SK-N-SH (cell line): ENCODE results near the gene SDS. TPM values are rescaled to one million over a fixed set of nuclear protein-coding genes. Genes with fewer than 3 reads are reported as not detected.

Source experiments
- CTCF ChIA-PET: fragments of 300-600, 350-600 bp; formaldehyde crosslinking; extraction: SDS; loops from one replicate; lab custom pipeline; 2021; lab: Yijun Ruan, JAX
- POLR2A ChIA-PET: fragments of 350-600 bp; sonication (Branson Sonifier 250); formaldehyde crosslinking; extraction: SDS; loops from one replicate; lab custom pipeline; 2020; ENCODE audit warnings: antibody characterized with exemption, inconsistent platforms; lab: Yijun Ruan, JAX
- DNase-seq: peaks from one replicate; pipeline ENCODE4 v3.0.0; 2012
- H2AFZ ChIP-seq: fragments of 200-600 bp; sonication (generic); 2 replicates; pipeline ENCODE4 v1.8.1; 2016; ENCODE audit warnings: antibody characterized with exemption, mild to moderate bottlenecking, low read depth
- H3F3A ChIP-seq: fragments of 200-600 bp; sonication (generic); replicated peaks from 2 replicates; pipeline ENCODE3; 2016; ENCODE audit warnings: antibody characterized with exemption, mild to moderate bottlenecking; ENCODE audit not compliant: insufficient read depth
- H3K27ac ChIP-seq, 2 experiments: fragments of 200-500 bp in 1 of 2; fragments of 200-600 bp in 1 of 2; sonication (Bioruptor generic) in 1 of 2; sonication (generic), shearing (Covaris generic) in 1 of 2; 2 replicates each; pipeline versions ENCODE4 v1.5.1 to v1.6.1; 2014 to 2016; ENCODE audit warnings: low read depth in 2 of 2, inconsistent platforms in 1 of 2, low read length in 1 of 2, mild to moderate bottlenecking in 1 of 2, mixed read lengths in 1 of 2
- H3K27me3 ChIP-seq: fragments of 200-600 bp; sonication (generic), shearing (Covaris generic); 2 replicates; pipeline ENCODE4 v1.6.1; 2016; ENCODE audit warnings: mixed run types; ENCODE audit not compliant: insufficient read depth
- H3K36me3 ChIP-seq, 2 experiments: fragments of 200-500 bp in 1 of 2; fragments of 200-600 bp in 1 of 2; sonication (Bioruptor generic) in 1 of 2; sonication (generic) in 1 of 2; replicated peaks in 1 of 2; 2 replicates each; pipeline versions ENCODE3 to v1.5.1; 2014 to 2016; ENCODE audit warnings: low read length in 1 of 2, mild to moderate bottlenecking in 1 of 2; ENCODE audit not compliant: insufficient read depth in 2 of 2, control insufficient read depth in 1 of 2
- H3K4me1 ChIP-seq, 2 experiments: fragments of 200-500 bp in 1 of 2; fragments of 200-600 bp in 1 of 2; sonication (Bioruptor generic) in 1 of 2; sonication (generic), shearing (Covaris generic) in 1 of 2; 2 replicates each; pipeline versions ENCODE4 v1.5.1 to v1.6.1; 2014 to 2016; ENCODE audit warnings: low read depth in 1 of 2, low read length in 1 of 2, mixed run types in 1 of 2; ENCODE audit not compliant: insufficient read depth in 2 of 2, control insufficient read depth in 1 of 2
- H3K4me2 ChIP-seq: fragments of 200-600 bp; sonication (generic), shearing (Covaris generic); 2 replicates; pipeline ENCODE4 v1.6.1; 2017; ENCODE audit warnings: mixed run types
- H3K4me3 ChIP-seq, 2 experiments: fragments of 200-500 bp in 1 of 2; fragments of 200-600 bp in 1 of 2; sonication (Bioruptor generic) in 1 of 2; sonication (generic), shearing (Covaris generic) in 1 of 2; 2 replicates each; pipeline versions ENCODE4 v1.5.1 to v1.8.1; 2014 to 2016; ENCODE audit warnings: low read depth in 2 of 2, inconsistent platforms in 1 of 2, low read length in 1 of 2, mild to moderate bottlenecking in 1 of 2, mixed read lengths in 1 of 2, moderate library complexity in 1 of 2
- H3K79me2 ChIP-seq: fragments of 200-600 bp; sonication (generic); 2 replicates; pipeline ENCODE4 v1.8.1; 2017; ENCODE audit warnings: mild to moderate bottlenecking; ENCODE audit not compliant: insufficient read depth
- H3K9ac ChIP-seq: fragments of 200-600 bp; sonication (generic); 2 replicates; pipeline ENCODE4 v1.6.1; 2017; ENCODE audit warnings: mixed run types
- H3K9me2 ChIP-seq: fragments of 200-600 bp; sonication (generic); 2 replicates; pipeline ENCODE4 v1.6.1; 2017; ENCODE audit warnings: mixed run types
- H3K9me3 ChIP-seq: fragments of 200-600 bp; sonication (generic); 2 replicates; pipeline ENCODE4 v1.6.1; 2017; ENCODE audit warnings: mixed run types, mild to moderate bottlenecking, moderate library complexity
- H4K20me1 ChIP-seq: fragments of 200-600 bp; sonication (generic); 2 replicates; pipeline ENCODE4 v1.6.1; 2017; ENCODE audit warnings: mild to moderate bottlenecking, mixed run types; ENCODE audit not compliant: insufficient read depth
- CHD2 ChIP-seq: fragments of 150-350 bp; IDR thresholded peaks from 2 replicates; pipeline ENCODE4 v1.6.1; 2018; ENCODE audit warnings: low read length; ENCODE audit not compliant: partially characterized antibody
- ELF1 ChIP-seq: IDR thresholded peaks from 2 replicates; pipeline ENCODE4 v1.4.0; 2012
- EP300 ChIP-seq, 2 experiments: IDR thresholded peaks; 2 replicates each; pipeline versions ENCODE4 v1.4.0 to v1.6.1; 2012; ENCODE audit warnings: borderline replicate concordance in 1 of 2, low read depth in 1 of 2, low read length in 1 of 2
- FOSL2 ChIP-seq: IDR thresholded peaks from 2 replicates; pipeline ENCODE4 v1.4.0; 2012; ENCODE audit warnings: low read depth, mild to moderate bottlenecking, moderate library complexity, borderline replicate concordance
- FOXJ3 ChIP-seq: sonication (generic); formaldehyde crosslinking; IDR thresholded peaks from 2 replicates; pipeline ENCODE4 v1.5.1; 2020; ENCODE audit warnings: mild to moderate bottlenecking, missing genetic modification reagents
- FOXM1 ChIP-seq: IDR thresholded peaks from 2 replicates; pipeline ENCODE4 v1.4.0; 2012; ENCODE audit warnings: low read depth, mild to moderate bottlenecking
- GABPA ChIP-seq: IDR thresholded peaks from 2 replicates; pipeline ENCODE4 v1.4.0; 2012; ENCODE audit warnings: low read depth, mild to moderate bottlenecking
- JUND ChIP-seq: IDR thresholded peaks from 2 replicates; pipeline ENCODE4 v1.4.0; 2012
- MAX ChIP-seq: IDR thresholded peaks from 2 replicates; pipeline ENCODE4 v1.4.0; 2012; ENCODE audit warnings: low read depth
- MXI1 ChIP-seq: IDR thresholded peaks from 2 replicates; pipeline ENCODE4 v1.6.1; 2012; ENCODE audit warnings: mild to moderate bottlenecking, low read depth, low read length, improper control_type of control experiment
- NRF1 ChIP-seq: IDR thresholded peaks from 2 replicates; pipeline ENCODE4 v1.6.1; 2012; ENCODE audit warnings: low read depth, mild to moderate bottlenecking, low read length
- RCOR1 ChIP-seq: fragments of 150-350 bp; IDR thresholded peaks from 2 replicates; pipeline ENCODE4 v1.6.1; 2017; ENCODE audit warnings: antibody characterized with exemption, low read length
- SIN3A ChIP-seq: IDR thresholded peaks from 2 replicates; pipeline ENCODE4 v1.6.1; 2012; ENCODE audit warnings: low read depth, mild to moderate bottlenecking, low read length, moderate library complexity, borderline replicate concordance
- TAF1 ChIP-seq: IDR thresholded peaks from 2 replicates; pipeline ENCODE4 v1.6.1; 2012; ENCODE audit warnings: low read depth, mild to moderate bottlenecking, low read length, moderate library complexity, borderline replicate concordance
- TCF12 ChIP-seq: IDR thresholded peaks from 2 replicates; pipeline ENCODE4 v1.4.0; 2012
- TEAD4 ChIP-seq: IDR thresholded peaks from 2 replicates; pipeline ENCODE4 v1.4.0; 2012; ENCODE audit warnings: mild to moderate bottlenecking, borderline replicate concordance; ENCODE audit not compliant: insufficient read depth
- YY1 ChIP-seq: IDR thresholded peaks from 2 replicates; pipeline ENCODE4 v1.4.0; 2012; ENCODE audit warnings: low read depth, mild to moderate bottlenecking
- WGBS: methylation state at CpG from one replicate; pipeline ENCODE4 v1.1.6; 2017; ENCODE audit warnings: low lambda C conversion rate; 5-methylcytosine and 5-hydroxymethylcytosine counted together
- polyA plus RNA-seq, 3 experiments: library from polyadenylated mRNA; depleted of rRNA; stranded (reverse); fragments of >200 nt; gene quantifications; 2 replicates each; pipeline ENCODE4 v1.2.3, GENCODE V29; 2012
- TF ChIP-seq, protein P1 (sequence below): IDR thresholded peaks from 2 replicates; pipeline ENCODE4 v1.4.0; 2012; ENCODE audit warnings: low read depth, borderline replicate concordance

Gene SDS
- polyA plus RNA-seq, 1 of the 3 experiments (the other 2 are of a cell fraction) = 0.08 TPM

- H3K9me3 ChIP-seq = no peaks in the 10 kb centered on the region
- CTCF ChIA-PET = no interaction called here
- H3F3A ChIP-seq = no peaks in the 10 kb centered on the region
- no peak overlapping the region for H3K4me2 ChIP-seq
- H3K36me3 ChIP-seq = no peaks in the 10 kb centered on the region
- H3K27me3 ChIP-seq = no peaks in the 10 kb centered on the region
- H3K9ac ChIP-seq = no peak overlapping the region
- no peak for DNase-seq
- no peak overlapping the region for H3K27ac ChIP-seq
- WGBS = 92% methylated on average over 22 of the region's 23 CpGs
- H3K4me1 ChIP-seq = no peaks in the 10 kb centered on the region; a peak in 1 of 4 replicates
- H3K9me2 ChIP-seq = no peaks in the 10 kb centered on the region
- H3K4me3 ChIP-seq = no peak overlapping the region
- TF ChIP-seq GABPA (no peak), JUND (no peak), SIN3A (no peak), FOSL2 (no peak), YY1 (no peak)
- POLR2A ChIA-PET = no interaction called here
- no peak overlapping the region for H2AFZ ChIP-seq
- no peaks in the 10 kb centered on the region for H3K79me2 ChIP-seq
- H4K20me1 ChIP-seq = no peaks in the 10 kb centered on the region
Measured at GRCh38 chr12:113402586-113403260, 964 bp downstream of the SDS start.

GRCh38 chr12:113401066-113402000, 2.4 kb downstream of the SDS start:
- no peaks in the 10 kb centered on the region for H3K9me2 ChIP-seq
- ChIA-PET POLR2A (no interaction called here), CTCF (interaction anchor here (1.2 kb wide), 1 partner anchor 24 kb away, joined by 4 read pairs; no protein-coding TSS in a partner anchor)
- DNase-seq = no peak
- no peak overlapping the region for H3K9ac ChIP-seq
- H3K4me3 ChIP-seq = no peak overlapping the region
- WGBS = 82% methylated on average over 12 of the region's 13 CpGs
- no peaks in the 10 kb centered on the region for H3K79me2 ChIP-seq
- H3K4me2 ChIP-seq = no peak overlapping the region
- H4K20me1 ChIP-seq = no peaks in the 10 kb centered on the region
- no peaks in the 10 kb centered on the region for H3K36me3 ChIP-seq
- H3K4me1 ChIP-seq = no peaks in the 10 kb centered on the region; a peak in 1 of 4 replicates
- H3K9me3 ChIP-seq = no peaks in the 10 kb centered on the region
- H3K27me3 ChIP-seq = no peaks in the 10 kb centered on the region
- no peak overlapping the region for H2AFZ ChIP-seq
- H3F3A ChIP-seq = no peaks in the 10 kb centered on the region
- H3K27ac ChIP-seq = no peak overlapping the region
- TF ChIP-seq CHD2 = no peak

DNA sequence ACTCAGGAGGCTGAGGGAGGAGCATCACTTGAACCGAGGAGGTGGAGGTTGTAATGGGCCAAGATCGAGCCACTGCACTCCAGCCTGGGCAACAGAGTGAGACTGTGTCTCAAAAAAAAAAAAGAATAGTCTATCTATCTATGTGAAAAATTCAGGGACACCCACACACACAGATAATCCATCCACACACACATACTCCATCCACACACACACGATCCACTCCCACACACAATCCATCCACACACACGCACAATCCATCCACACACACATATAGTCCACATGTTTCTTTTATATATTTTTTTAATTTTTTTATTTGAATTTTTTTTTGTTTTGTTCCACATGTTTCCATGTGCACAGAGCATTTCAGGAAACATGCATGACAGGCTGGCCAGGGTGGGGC, 3.3 kb downstream of the SDS start:
- Histone ChIP-seq H3F3A (no peaks in the 10 kb centered on the region), H3K4me3 (no peak overlapping the region), H3K9me3 (no peaks in the 10 kb centered on the region), H2AFZ (no peak overlapping the region), H3K27ac (no peak overlapping the region), H3K4me1 (no peaks in the 10 kb centered on the region; a peak in 1 of 4 replicates), H3K9ac (no peak overlapping the region), H4K20me1 (no peaks in the 10 kb centered on the region), H3K79me2 (no peaks in the 10 kb centered on the region), H3K9me2 (no peaks in the 10 kb centered on the region), H3K27me3 (no peaks in the 10 kb centered on the region), H3K36me3 (no peaks in the 10 kb centered on the region), H3K4me2 (no peak overlapping the region)
- TF ChIP-seq TEAD4 (no peak), SIN3A (no peak), MAX (no peak), EP300 (IDR thresholded peaks at IDR 0.05; ENCODE audit: borderline replicate concordance in 1 of 2, low read depth in 1 of 2, low read length in 1 of 2) (no peak), RCOR1 (no peak), TAF1 (no peak), FOSL2 (no peak), FOXM1 (no peak), TCF12 (no peak), NRF1 (no peak), MXI1 (no peak), FOXJ3 (CRISPR knock-in tag) (no peak), ELF1 (no peak)
- TF ChIP-seq, protein P1, sequence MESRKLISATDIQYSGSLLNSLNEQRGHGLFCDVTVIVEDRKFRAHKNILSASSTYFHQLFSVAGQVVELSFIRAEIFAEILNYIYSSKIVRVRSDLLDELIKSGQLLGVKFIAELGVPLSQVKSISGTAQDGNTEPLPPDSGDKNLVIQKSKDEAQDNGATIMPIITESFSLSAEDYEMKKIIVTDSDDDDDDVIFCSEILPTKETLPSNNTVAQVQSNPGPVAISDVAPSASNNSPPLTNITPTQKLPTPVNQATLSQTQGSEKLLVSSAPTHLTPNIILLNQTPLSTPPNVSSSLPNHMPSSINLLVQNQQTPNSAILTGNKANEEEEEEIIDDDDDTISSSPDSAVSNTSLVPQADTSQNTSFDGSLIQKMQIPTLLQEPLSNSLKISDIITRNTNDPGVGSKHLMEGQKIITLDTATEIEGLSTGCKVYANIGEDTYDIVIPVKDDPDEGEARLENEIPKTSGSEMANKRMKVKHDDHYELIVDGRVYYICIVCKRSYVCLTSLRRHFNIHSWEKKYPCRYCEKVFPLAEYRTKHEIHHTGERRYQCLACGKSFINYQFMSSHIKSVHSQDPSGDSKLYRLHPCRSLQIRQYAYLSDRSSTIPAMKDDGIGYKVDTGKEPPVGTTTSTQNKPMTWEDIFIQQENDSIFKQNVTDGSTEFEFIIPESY = no peak
- ChIA-PET CTCF (interaction anchor here (1.0 kb wide), 1 partner anchor 25 kb away, joined by 5 read pairs; no protein-coding TSS in a partner anchor), POLR2A (no interaction called here)
- no peak for DNase-seq
- WGBS = 71% methylated on average over 4 of the region's 4 CpGs
